NCI-H1092 (cell line): ENCODE results near the gene POLG2.

Experiments
- DNase-seq: peaks from one replicate; lab custom pipeline; 2025; lab: John Stamatoyannopoulos, UW

The POLG2 gene

DNA sequence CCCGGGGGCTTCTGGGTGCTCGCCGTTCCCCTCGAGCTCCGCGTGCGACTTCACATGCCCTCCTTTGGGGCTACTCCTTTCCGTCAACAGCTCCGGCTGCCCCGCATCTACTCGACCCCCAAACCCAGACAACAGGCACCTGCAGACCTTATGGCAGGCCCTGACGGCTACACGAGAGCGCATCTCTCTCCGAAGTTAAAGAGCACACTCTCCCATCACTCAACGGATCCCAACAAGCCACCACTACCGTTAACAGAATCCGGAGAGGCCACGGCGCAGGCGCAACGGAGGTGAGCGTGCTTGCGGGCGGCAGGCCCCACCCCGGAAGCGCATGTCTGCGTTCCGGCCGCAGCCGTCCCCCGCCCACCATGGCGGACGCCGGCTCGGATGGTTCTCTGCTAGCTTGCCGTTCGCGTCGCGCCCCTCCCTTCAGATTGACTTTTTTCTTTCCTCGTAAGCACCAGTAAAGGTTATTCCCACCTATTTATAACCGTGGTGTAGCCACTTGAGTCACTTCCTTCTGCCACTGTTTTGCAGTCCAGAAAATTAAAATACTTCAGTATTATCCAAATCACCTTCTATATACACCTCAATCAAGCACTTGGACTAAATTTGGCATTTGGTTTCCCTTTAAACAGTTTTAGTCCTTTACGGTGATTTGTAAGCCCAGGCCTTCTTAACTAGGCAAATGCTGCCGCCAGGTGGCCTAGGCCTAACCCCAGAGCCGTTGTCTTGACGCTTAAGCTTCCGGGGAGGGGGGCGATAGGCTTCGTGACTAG lies at the start of gene POLG2:
Gene POLG2 (minus strand): TSS at position 269 of the 779 bp plus-strand sequence. CDS start 86 bp downstream, at position 183.
- peak; percentile 90 for DNase-seq

DNA sequence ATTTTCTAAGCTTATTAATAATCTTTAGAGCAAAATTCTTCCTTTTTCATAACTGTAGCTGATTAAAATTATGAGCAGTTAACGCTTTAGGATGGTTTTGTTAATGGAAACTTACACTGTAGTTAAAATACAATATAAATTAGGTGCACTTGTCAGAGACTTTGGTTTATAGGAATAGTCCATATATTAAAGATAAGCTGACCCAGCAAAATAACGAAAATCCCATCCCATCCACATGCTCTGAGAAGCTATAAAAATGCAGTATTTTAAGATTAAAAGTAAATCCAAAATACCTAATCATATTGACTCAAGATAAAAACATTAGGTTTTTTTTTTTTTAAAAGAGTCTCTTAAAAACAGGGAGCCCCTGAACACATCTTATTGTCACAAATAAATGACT lies 47.9 kb upstream of the POLG2 start:
- DNase-seq, result no peak

DNA sequence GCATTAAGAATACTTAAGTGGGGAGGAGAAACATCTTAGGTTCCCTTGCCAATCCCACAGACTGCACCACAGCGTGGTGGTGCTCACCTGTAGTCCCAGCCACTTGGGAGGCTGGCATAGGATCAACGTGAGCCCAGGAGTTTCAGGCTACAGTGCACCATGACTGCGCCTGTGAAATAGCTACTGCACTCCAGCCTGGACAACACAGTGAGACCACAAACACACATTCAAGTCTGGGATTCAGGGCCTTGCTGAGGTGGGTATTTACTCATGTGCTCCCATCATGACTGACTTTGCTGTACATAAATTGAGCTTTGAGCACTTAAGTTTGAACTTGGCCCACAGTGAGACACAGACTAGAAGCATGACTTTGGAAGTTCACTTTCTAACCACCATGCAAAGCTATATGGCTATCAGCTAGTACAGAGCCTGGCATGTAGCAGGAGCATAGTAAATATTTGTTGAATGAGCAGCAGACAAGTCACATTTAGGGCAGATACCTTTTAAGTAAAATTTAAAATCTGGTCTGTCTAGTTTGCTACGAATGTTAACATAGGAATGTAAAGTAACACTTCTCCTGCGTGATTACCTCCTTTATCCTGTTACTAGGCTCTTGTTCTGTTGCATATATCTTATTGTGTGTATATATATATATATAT lies 43.4 kb upstream of the POLG2 start:
- no peak for DNase-seq

DNA sequence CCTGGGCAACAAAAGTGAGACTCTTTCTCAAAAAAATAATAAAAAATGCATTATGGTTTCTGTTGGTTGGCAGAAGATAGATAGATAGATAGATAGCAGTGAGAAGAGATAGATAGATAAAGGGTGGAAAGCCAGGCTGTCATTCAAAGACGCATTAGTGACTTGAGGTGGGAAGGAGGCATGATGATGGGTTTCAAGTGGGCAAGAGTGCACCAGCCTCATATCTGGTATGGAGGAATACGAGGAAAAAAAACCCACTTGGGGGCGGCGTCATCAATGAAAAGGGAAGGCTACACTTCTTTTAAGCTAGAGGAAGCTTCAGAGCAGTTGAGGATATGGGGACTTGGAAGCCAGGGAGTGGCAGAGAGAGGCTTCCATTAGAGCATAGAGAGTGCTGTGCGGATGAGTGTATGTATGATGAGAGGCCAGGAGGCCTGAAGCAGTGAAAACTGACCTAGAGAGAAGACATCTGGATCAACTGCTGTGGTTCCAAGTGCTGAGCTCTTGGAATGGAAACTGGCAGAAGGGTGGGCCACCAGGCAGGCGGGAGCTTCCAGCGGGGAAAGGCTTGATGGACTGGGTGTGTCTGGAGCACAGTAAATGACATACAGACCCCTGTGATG lies 41.8 kb upstream of the POLG2 start:
- DNase-seq, result no peak

DNA sequence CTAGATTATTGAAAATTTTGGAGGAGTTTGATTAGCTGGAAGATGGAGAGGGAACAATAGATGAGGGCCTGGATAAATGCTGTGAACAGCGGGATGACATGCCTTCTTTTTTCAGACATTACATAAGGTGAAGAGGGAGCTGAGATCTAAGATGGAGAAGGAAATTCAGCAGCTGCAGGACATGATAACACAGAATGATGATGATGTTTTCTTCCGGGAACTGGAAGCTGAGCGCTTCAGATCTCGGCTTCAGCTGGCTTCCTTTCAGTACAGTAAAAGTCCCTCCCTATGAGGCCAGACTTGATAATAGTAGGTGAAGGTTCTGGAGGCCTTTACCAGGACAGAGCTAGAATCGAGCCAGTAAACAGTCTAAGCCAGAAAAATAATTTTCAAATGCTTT lies 40.6 kb upstream of the POLG2 start:
- DNase-seq, result no peak

DNA sequence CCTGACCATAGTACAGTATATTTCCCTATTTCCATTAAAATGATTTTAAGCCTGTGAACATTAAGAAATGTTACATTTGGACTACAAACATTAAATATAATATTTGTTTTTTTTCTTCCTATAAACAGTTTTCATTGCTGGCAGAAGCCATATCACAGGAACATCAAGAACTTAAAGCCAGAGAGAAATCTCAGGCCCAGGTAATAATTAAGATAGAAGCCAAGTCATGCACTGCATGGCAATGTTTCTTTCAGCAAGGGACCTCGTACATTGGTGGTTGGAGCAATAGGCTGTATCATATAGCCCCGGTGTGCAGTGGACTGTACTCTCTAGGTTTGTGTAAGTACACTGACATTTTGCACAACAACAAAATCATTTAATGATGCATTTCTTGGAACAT lies 40.1 kb upstream of the POLG2 start:
- DNase-seq, result no peak

DNA sequence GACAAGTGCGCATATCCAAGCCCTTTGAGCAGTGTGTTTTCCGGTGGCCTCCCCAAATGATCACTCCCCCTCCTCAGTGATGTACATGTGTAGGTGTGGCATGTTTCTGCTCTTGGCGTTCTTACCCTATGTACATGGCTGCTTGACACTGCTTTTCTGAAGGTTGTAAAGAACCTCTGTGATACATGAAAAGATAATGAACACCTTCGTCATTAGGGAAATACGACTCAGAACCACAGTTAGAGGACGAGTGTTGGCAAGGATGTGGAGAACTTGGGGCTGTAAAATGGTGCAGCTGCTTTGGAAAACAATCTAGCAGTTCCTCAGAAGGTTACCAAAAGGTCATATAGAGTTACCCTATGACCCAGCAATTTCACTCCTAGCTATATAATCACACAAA lies 38.5 kb upstream of the POLG2 start:
- no peak for DNase-seq

DNA sequence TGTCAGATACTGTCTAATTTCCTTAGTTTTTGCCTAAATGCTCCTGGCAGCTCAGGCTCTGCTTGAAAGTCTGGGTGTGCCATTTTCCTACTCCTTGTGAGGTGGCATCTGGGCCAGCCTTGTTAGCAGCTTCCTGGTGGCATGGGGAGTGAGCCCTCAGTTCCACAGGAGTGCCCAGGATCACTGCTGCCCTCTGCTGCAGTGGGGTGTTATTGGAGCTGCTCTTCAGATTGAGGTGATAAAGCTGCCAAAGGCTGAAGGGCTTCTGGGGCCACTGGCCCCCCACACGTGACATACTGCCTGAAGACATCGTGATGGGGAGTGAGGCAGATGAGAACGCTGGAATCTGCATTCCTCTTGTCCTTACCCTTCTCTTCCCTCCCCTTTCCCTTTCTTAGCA lies 37.3 kb upstream of the POLG2 start:
- DNase-seq, result no peak

DNA sequence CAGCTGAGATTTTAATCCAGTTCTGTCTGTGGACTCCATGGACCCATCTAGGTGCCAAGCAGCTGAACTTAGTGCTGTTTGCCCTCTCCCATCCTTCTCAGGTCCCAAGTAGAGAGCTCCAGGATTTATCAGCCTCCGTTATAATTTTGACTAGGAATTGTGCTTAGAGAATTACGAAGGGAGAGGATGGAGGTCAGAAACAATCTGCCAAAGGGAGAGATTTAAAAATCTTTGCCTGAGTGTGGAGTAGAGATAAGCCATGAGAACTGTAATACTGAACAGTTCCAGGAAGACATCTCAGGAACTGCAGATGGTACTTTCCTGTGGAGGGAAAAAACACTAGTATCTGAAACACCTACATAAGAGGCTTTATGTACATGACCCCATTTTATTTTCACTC lies 36.9 kb upstream of the POLG2 start:
- DNase-seq, result no peak

DNA sequence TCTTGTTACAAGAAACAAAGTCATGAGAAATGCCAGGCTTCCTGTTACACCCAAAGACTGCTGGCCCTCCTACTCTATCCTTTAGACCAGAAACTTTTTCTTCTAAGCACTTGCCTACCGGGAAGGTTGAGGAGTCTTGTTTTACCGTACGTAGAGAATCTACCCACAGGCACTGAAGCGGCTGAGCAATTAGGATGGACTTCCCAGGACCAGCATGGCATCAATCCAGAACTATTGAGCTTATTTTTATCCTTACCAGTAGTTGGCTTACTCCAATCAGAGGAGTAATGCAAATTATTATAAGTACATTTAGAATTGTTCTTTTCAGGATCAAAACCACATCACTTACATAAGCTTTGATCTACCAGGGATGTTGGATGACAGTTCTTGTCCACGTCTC lies 35.6 kb upstream of the POLG2 start:
- no peak for DNase-seq

DNA sequence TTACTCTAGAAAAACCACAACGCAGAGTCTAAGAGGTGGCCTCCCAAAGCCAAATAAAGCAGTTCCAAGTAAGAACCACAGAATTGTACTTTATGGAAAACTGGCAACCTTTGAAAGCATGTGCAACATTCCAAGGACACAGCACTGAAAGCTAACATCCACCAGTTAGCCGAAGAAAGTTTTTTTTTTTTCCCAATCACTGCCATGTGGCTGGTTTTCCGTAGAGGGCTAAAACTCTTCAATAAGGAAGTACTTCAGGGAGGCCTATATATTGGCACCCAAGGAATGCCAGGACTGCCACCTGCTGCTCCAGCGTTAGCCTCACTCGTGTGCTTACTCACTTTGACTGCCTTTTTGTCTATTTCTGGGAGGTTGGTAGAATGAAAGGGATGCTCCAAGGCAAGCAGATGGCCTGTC lies 35.1 kb upstream of the POLG2 start:
- no peak for DNase-seq

DNA sequence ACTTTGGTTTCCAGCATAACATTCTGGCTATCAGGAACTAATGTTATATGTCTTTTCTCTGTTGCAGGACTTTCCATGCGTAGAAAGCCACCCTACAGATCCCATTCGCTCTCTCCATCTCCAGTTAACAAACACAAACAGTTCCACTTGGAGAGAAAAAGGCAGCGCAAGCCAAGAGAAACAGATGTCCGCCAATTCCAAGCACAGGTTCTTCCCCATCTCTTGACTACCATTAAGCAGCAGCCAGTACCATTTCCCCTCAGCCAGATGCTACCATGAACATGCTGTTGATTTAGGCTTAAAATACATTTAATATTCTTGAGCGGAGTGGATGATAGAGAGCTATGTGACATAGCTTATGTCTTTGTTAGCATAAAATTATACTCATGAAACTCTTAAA lies 32.4 kb upstream of the POLG2 start:
- no peak for DNase-seq

DNA sequence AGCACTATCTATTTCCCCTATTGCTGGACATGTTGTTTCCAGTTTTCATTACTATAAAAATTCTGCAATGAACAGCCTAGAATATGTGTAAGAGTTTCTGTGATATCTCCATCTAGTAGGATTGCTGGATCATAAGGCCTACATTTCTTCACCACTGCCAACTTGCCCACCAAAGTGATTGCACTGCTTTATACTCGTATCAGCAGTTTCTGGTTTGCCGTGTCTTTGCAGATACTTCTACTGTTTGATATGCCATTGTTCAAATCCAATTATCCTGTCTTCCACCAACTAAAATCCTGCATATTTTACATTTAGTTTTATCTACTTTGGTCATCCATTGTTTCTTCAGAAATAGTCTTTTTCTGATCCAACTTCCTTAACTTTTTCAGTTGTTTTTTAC lies 31.1 kb upstream of the POLG2 start:
- DNase-seq, result no peak

DNA sequence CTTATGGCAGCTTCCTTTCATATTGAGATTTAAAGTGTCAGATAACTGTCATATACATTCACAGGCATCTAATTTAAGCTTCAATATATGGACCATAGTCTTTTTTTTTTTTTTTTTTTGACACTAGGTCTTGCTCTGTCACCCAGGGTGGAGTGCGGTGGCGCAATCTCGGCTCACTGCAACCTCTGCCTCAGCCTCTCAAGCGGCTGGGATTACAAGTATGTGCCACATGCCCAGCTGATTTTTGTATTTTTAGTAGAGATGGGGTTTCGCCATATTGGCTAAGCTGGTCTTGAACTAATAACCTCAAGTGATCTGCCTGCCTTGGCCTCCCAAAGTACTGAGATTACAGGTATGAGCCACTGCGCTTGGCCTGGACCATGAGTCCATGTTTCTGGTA lies 23.5 kb upstream of the POLG2 start:
- no peak for DNase-seq

DNA sequence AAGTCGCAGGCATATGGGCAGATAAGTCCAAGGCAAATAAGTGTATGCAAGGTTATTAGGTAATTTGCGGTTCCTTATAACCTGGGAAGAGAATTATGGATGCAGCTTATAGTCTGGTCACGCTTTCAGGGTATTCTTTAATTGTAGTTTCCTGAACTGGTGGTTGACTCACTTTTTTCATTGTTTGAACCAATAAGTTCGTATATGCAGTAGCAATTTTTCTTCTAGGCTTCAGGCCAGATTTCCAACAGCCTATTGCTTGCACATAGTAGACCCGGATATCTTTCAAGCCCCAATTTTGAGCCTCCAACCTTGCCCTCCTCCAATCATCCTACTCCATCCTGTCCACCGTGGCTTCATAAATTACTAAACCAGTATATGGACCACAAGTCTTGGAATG lies 22.7 kb upstream of the POLG2 start:
- DNase-seq, result no peak

DNA sequence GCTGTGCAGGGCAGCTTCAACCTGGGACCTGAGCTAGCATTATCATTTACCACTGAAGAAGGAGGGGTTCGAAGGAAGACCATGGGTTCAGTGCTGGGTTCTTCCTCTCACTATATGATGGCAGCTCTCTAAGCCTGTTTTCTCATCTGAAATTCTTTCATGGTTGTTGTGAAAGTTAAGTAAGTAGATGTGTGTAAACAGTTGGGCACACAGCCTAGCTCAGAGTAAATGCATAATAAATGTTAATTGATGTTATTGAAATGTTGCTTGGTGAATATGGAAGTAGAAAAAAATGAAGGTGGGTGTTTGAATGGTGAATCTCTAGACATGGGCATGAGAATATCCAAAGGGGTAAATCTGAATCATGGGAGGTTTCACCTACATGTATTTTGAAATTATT lies 19.0 kb upstream of the POLG2 start:
- no peak for DNase-seq

DNA sequence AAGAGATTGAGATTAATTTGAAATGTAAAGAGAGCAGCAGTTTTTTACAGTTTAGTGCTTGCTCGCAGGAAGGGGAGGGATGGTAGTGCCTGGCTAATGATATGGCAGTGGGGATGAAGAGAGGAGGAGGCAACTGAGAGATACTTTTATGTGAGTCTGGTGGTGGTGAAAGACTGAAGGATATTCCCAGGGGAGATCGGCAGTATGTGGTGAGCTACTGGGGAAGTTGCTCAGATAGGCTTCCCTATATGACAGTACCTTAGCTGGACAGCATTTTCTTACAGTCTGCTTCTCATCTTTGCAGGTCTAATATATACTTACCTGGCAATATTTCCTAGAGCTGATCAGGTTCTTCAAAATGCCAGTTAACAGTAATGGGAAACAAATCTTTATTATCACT lies 18.6 kb upstream of the POLG2 start:
- DNase-seq, result no peak

DNA sequence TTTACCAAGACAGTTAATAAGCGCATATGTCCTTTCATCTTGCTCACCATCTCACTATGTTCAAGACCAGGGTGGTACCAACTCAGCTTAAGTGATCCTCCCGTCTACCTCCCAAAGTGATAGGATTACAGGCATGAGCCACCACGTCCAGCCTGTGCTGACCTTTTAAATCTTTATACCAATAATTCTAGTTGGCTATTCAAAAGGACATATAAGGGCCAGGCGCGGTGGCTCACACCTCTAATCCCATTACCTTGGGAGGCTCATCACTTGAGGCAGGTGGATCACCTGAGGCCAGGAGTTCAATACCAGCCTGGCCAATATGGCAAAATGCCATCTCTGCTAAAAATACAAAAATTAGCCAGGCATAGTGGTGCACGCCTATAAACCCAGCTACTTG lies 12.3 kb upstream of the POLG2 start:
- DNase-seq, result no peak

DNA sequence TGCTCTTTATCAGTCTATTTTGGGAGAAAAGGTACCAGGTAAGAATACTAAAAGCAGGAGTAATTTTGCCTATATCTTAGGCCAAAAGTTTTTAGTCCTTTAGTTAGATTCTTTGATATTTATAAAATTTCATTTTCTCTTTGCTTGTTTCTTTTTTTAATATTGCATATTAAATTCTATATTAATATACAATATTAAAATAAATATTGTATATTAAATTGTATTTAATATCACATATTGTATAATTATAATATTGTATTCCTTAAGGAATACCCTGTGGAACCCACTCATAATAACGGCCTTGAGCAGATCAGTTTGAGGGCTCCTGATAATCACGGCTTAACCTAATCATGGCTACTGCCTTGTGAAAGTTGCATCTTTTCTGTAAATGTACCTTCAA lies 11.8 kb upstream of the POLG2 start:
- no peak for DNase-seq

DNA sequence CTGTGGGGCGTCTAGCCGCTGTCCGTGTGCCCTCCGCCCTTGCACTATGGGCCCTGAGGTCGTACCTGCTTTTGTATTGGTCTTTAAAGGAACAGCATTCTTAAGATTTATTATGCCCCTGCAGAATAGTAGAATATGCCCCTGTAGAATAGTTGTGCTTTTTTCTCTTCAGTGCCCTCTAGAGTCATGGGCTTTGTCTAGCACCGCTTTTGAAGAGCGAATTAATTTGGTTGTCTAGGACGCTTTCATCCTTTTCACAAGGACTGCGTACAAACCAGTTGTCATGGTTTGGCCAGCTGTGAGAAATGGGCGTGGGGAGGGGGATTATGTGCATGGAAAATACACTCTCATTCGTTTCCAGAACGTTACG lies 10.5 kb upstream of the POLG2 start:
- peak; percentile 64 for DNase-seq

DNA sequence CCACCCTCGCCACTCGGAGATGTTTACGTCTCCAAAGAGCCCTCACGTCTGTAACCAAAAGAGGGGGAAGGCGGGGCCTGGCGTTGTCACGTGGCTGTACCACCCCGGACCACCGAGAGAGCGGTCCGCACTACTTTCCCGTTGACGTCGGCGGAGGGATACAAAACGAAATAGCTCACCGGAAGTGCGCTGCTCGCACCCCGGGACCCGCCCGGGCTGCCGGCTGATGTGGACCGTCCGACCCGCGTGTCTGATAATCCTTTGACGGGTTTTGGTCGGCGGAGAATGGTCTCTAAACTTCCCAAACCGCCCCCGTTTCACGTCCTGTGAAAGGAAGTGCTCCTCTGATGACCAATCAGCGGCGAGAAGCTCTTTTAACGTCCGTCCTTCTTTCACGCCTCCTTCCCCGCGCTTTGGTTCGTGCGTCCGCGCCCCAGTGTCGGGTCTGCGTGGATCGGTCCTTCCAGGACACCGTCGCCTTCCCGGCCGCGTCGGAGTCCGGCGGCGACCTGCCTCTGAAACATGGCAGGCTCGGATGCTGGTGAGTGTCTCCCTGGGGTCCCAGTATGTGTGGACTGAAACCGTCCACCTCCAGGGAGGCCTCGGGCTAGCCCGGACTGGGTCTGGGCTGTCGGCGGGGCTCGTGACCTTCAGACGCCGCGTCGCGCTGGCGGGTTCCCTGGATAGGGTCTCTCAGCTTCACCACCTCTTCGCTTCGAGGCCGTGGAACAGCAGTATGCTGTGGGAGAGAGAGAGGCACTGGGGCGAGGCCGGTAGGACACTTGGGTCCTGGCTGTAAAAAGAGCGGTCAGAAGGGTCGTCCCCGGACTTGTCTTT lies 9.9 kb upstream of the POLG2 start, which contains the start of gene CEP95:
Gene CEP95 (plus strand): TSS at position 402 of the 837 bp plus-strand sequence. CDS start 121 bp downstream, at position 523.
- peak; percentile 95 for DNase-seq

DNA sequence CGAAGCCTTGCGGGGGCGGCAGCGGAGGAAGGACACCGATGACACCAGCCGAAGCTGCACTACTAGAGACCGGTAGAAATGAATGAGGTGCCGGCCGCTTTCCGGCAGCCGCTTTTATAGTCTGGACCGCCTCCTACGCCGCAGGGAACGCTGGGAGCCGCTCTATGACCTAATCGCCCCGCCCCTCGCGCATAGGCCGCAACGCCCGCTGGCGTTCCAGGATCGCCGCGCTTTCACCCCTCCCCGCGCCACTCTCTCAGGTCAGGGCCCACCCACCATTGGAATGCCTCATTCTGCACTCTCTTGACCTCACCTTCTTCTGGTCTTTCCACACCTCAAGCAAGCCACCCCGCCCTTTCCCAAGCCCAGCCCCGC lies 9.3 kb upstream of the POLG2 start, which contains the start of gene DDX5:
Gene DDX5 (minus strand): TSS at position 89 of the 375 bp plus-strand sequence. CDS start 170 bp downstream, outside the sequence.
- peak; percentile 94 for DNase-seq
